Measurements from ENCODE around the gene MLXIP.

Gene MLXIP

DNA sequence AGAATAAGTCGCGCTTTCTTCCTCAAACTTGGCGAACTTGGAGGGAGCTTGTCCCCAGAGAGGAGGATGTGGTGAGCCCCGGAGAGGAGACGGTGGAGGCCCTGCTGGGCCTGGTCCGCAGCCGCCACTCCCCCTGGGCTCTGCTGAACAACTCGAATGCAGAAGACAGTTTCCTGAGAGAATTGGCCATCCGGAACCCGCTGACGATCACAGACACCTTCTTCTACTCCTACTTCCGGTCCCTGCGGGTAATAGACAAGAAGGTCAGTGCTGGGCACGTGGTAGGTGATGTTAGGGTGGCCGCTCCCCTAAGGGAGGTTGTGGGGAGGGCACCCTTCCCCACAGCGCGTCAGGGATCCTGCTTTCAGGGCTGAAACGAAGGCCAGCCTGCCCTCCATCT is 106.0 kb downstream of the MLXIP start:
- TF ChIP-seq REST (IDR thresholded peaks at IDR 0.05; ENCODE audit: insufficient read depth in 1 of 2, low read depth in 2 of 2, low read length in 2 of 2) (no peak), FOXP2 (optimal IDR thresholded peaks at IDR 0.05; ENCODE audit: borderline replicate concordance, extremely low read depth, extremely low read length, insufficient read depth) (no peak), POLR2AphosphoS5 (IDR thresholded peaks at IDR 0.05; ENCODE audit: low read depth, low read length) (no peak), SIN3A (IDR thresholded peaks at IDR 0.05; ENCODE audit: borderline replicate concordance, insufficient read depth, low read length) (no peak), TAF1 (IDR thresholded peaks at IDR 0.05; ENCODE audit: borderline replicate concordance, insufficient read depth, low read length) (no peak)

GRCh38 chr12:122185079-122185478 is 106.5 kb downstream of the MLXIP start:
- TF ChIP-seq REST (IDR thresholded peaks at IDR 0.05; ENCODE audit: insufficient read depth in 1 of 2, low read depth in 2 of 2, low read length in 2 of 2) (no peak), FOXP2 (optimal IDR thresholded peaks at IDR 0.05; ENCODE audit: borderline replicate concordance, extremely low read depth, extremely low read length, insufficient read depth) (no peak), SIN3A (IDR thresholded peaks at IDR 0.05; ENCODE audit: borderline replicate concordance, insufficient read depth, low read length) (no peak), TAF1 (IDR thresholded peaks at IDR 0.05; ENCODE audit: borderline replicate concordance, insufficient read depth, low read length) (no peak)

DNA sequence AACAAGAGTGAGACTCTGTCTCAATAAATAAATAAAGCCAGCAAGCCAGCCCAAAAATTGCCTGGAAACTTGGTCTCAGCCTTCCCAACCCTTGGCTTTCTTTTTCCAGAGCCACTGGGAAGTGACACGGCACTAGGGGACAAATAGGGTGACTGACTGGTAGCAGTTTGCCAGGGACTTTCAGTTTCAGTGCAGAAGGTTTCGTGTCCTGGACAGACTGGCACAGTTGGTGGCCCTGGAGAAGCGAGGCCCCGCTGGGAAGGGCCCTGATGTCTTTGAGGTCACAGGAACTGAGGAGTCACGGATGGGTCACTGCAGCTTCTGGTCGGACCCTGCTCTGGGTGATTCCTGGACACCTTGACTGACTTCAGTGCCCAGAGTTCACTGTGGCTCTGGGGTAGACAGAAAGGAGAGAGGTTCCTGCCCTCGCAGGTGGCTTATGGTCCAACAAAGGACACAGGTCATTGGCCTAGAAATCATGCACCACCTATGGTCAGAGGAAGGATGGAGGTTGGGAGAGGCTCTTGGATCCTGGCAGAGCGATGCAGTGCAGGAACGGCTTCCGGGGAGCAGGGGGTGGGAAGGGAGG is 107.0 kb downstream of the MLXIP start:
- TF ChIP-seq POLR2AphosphoS5 (IDR thresholded peaks at IDR 0.05; ENCODE audit: low read depth, low read length) (no peak), FOXP2 (optimal IDR thresholded peaks at IDR 0.05; ENCODE audit: borderline replicate concordance, extremely low read depth, extremely low read length, insufficient read depth) (no peak), TAF1 (IDR thresholded peaks at IDR 0.05; ENCODE audit: borderline replicate concordance, insufficient read depth, low read length) (no peak), REST (IDR thresholded peaks at IDR 0.05; ENCODE audit: insufficient read depth in 1 of 2, low read depth in 2 of 2, low read length in 2 of 2) (no peak), SIN3A (IDR thresholded peaks at IDR 0.05; ENCODE audit: borderline replicate concordance, insufficient read depth, low read length) (no peak)

- TF ChIP-seq SIN3A (IDR thresholded peaks at IDR 0.05; ENCODE audit: borderline replicate concordance, insufficient read depth, low read length) (no peak), TAF1 (IDR thresholded peaks at IDR 0.05; ENCODE audit: borderline replicate concordance, insufficient read depth, low read length) (no peak), POLR2AphosphoS5 (IDR thresholded peaks at IDR 0.05; ENCODE audit: low read depth, low read length) (no peak), FOXP2 (optimal IDR thresholded peaks at IDR 0.05; ENCODE audit: borderline replicate concordance, extremely low read depth, extremely low read length, insufficient read depth) (no peak), REST (IDR thresholded peaks at IDR 0.05; ENCODE audit: insufficient read depth in 1 of 2, low read depth in 2 of 2, low read length in 2 of 2) (no peak)
These were observed 108.9 kb downstream of the MLXIP start for GRCh38 chr12:122187466-122187865.

Measured in PFSK-1 (cell line).